NCI-H1048 (cell line): ENCODE measurements around the gene SYNDIG1.

Experiments
- DNase-seq: peaks from one replicate; lab custom pipeline; 2025; lab: John Stamatoyannopoulos, UW

SYNDIG1 gene

GRCh38 chr20:24585796-24586522 lies 116.5 kb downstream of the SYNDIG1 start:
- DNase-seq: no peak

DNA sequence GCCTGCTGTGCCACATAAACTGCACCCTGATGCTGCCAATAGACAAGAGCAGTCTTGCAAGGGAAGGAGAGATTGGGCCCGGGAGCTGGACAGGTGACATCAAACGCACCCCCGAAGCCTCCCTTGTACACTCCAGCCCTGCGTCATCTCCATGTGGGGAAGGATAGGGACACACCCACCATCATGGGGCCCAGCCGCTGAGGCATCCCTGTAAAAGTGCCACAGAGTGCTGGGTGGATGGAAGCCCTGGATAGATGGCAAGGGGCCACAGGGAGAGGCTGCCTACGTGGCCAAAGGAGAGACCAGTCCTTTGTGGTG lies 117.1 kb downstream of the SYNDIG1 start:
- DNase-seq: no peak

DNA sequence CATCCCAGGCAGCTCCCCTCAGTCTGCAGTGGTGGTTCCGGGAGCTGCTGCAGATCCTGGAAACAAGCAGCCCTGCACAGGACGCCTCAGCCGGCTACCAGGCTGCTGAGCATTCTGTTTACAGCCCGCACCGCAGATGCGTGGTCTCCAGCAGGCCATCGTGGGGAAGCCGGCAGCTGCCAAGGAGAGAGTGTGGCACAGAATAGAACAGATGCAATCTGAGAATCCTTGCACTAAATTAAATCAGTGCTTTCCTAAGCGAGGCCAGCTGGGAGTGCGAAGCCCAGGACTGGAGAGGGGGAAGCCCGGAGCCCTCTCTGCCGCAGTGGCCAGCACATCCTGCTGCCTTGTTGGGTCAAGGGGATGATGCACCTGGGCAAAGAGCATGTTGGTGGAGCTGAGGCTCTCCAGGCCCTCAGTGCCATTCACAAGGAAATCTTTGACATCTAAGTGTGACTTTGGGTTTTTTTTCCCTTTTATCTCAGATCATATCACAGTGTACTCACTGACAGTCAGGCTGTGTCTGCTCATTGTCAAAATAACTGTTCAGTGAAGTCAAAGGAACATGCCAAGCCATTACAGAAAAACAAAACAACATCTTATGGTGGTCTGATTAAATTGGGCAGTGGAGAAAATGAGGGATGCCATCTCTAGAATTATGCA lies 118.1 kb downstream of the SYNDIG1 start:
- DNase-seq: no peak

- DNase-seq: no peak
Measured at GRCh38 chr20:24588047-24588635, 118.7 kb downstream of the SYNDIG1 start.

DNA sequence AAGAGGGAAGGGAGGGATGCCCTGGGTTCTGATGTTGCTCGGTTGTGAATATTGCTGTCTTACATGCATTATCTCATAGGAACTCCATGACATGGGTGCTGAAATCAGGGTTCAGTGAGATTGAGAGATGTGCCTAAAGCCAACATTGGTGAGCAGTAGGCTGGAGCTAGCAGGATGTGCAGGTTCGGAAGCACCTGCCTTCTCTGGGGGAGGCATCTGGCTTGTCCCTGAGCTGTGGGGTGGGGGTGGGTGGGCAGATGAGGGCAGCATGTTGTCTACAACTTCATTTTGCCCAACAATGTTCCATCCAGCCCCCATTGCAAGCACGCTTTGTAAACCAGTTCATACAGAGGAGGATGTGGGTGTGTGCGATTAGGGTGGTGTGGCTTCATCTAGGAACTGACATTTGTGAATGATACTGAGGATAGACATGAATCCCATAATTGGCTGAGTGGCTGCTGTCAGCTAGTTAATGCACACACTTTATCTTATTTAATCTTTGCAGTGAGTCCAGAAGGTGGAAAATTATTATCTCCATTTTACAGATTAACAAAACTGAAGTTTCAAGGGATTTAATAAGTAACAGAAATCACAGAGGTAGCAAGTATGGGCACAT lies 119.4 kb downstream of the SYNDIG1 start:
- DNase-seq: no peak

DNA sequence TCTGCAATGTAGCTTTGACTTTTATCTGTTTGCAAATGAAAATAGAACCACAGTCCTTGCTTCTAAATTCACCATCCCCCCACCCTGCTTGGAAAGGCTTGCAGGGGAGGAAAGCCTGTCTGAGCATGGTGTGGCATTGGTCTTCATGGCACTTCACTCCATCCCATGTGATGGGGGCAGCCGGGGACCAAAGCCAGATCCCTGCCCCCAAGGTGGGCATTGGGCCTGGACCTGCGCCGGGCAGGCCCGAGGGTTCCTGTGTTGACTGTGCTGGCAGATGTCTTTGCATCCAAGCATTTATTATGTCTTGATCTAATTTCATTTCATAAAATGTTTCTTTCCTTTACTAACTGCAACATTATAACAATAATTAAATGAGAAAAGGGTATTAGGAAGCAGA lies 120.0 kb downstream of the SYNDIG1 start:
- no peak for DNase-seq

GRCh38 chr20:24589815-24590177 lies 120.4 kb downstream of the SYNDIG1 start:
- no peak for DNase-seq

DNA sequence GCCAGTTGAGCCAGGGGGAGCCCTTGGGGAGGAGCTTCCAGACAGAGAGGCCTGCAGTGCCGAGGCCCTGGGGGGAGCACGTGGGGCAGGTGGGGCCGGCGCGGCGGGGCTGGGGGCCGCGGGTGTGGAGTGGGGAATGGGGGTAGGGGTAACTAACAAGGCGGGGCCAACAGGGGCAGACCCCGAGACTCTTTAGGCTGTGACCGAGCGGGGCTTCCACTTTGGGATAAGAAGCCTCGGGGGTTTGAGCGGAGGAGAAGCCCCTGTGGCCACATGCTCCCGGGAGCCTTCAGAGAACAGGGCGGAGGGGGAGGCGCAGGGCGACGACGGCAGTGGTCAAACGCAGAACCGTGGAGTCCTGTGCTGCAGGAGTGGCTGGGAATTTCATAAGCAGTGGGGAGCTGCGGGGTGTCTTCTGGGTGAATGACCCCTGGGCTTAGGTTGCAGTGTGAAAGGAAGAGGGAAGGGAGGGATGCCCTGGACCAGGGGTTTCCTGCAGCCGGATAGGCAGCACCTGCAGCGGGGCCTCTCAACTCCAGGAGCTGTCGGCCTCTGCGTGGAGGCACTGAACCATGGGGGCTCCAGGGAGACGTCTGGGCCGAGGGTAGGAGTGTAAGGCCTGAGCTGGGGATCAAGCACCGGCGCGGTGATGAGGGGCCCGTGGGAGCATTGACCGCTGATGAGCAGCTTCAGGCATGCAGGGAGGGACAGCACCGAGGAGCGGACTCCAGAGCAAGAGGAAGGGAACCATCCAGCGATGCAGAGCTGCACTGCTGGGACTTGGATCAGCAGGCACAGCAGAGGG lies 121.0 kb downstream of the SYNDIG1 start:
- no peak for DNase-seq

GRCh38 chr20:24597051-24597450 lies 127.6 kb downstream of the SYNDIG1 start:
- no peak for DNase-seq

DNA sequence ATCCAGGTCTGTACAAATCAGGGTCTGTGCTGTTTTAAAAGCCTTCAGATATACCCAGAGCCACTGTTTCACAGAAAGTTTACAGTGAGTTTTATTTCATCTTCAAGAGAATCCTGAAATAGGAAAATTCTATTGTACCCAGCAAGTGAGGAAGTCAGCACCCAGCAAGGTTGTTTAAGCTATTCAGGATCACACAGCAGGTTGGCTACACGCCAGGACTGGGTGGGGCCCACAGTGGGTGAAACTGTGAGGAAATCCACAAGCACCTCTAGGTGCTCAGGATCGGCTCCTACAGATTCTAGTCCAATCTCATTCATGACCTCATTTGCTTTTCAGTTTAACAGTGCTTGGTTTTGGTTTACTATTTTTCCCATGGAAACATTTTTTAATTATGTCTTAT lies 128.9 kb downstream of the SYNDIG1 start:
- no peak for DNase-seq

- no peak for DNase-seq
Measured at GRCh38 chr20:24598996-24599395, 129.6 kb downstream of the SYNDIG1 start.

GRCh38 chr20:24600012-24600411 lies 130.6 kb downstream of the SYNDIG1 start:
- DNase-seq: no peak

DNA sequence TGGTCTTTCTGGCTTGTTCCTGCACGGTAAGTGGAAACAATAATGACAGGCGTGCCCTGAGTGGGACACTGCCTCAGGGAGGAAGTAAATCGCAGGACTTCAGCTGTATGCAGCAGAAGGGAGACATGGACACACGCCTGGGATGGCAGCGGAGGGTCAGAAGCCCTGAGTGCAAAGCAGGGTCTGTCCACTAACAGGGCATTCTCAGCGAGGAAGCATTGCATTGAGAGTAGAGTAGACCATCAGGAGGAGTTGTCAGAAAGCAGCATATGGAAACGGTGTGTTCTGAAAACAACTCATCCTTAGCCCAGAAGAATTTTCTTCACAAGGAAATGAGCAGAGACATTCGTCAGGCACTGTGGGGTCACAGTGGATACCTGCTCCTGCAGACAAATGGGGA lies 134.0 kb downstream of the SYNDIG1 start:
- no peak for DNase-seq

- no peak for DNase-seq
Measured at GRCh38 chr20:24604966-24605665, 135.7 kb downstream of the SYNDIG1 start.

DNA sequence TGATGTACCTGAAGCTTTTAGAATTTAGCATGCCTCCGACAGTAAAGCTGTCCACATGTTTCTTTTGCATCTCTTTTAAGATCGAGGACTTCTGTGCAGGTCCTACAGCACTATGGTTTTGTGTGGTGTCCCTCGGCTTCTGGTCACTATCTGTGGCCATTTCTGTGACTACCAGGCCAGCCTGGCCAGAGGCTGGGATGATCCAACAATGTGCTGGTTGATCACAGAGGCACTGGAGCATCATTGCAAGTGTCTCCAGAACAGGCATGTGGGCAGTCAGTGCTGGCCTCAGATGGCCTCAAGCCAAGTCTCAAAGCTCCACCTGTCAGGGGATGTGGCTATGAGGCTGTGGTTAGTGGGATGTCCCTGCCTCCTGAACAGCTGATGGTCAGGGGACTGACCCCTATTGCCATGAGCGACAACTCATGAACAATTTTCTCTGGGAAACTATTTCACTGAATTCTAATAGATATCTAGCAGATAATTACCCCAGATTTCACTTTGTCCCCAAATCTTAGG lies 136.6 kb downstream of the SYNDIG1 start:
- no peak for DNase-seq

DNA sequence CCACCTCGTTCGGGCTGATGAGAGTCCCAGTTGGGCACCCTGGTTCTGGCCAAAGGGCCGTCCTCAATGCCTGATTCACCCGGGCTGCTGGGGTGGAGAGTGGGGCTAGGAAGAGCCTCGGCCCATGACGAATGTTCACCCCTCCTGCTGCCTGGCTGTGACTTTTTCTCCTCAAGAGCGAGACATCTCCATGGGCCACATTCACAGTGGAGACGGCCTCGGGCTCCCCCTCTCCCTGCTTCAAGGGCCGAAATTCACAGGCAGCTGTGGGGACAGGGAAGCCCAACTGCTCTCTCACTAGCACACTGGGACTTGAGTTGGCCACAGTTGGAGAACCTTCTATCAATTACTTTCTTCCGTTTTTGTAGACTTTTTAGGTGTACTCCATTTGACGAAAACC lies 138.0 kb downstream of the SYNDIG1 start:
- no peak for DNase-seq

DNA sequence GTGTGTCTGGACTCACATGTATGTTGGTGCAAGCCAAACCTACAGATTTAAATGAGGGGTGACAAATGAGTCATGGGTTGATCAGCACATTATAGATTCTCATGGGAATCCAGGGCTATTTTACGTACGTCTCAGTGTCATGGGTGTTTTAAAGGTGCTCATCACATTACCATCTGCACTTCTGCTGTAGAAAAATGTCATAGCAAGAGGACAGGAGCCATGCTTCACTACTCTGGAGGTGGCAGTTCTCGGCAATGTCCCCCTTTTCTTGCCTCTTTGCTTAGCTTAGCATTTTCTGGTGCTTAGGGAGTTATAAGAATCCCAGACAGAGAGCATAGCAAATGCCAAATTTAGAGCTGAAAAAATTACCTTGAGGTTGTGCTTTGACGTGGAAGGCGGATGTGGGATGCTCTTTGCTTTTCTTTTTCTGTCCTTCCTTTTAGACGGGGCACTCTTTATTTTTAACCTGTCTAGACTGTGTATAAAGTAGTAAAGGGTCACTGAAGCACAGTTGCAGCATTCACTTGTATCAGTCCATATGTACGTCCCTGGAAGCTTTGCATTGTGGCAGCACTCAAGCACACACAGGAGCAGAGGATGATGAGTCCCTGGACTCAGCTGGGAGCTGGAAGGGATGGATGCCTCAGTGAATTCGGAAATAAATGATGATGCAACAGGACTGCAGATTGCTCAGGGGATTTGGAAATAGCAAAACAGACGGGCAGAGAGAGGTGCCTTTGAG lies 139.7 kb downstream of the SYNDIG1 start:
- DNase-seq: no peak

DNA sequence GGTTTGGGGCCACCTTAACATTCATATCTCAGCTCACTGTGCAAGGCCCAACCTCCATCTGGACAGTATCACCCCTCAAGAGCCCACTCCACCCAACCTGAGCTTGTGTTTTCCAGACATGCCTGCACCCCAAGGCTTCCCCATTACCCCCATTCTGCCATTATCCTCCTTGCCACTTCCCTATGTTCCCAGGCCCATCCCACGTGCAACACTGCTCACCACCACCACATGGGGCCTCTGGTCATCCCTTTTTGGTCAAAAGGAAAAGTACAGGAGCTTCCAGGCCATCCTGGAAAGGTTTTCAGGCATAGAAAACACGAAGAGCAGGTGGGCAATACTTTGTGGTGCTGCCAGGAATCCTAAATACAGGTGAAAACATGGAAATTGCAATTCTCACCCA lies 140.3 kb downstream of the SYNDIG1 start:
- DNase-seq: no peak

DNA sequence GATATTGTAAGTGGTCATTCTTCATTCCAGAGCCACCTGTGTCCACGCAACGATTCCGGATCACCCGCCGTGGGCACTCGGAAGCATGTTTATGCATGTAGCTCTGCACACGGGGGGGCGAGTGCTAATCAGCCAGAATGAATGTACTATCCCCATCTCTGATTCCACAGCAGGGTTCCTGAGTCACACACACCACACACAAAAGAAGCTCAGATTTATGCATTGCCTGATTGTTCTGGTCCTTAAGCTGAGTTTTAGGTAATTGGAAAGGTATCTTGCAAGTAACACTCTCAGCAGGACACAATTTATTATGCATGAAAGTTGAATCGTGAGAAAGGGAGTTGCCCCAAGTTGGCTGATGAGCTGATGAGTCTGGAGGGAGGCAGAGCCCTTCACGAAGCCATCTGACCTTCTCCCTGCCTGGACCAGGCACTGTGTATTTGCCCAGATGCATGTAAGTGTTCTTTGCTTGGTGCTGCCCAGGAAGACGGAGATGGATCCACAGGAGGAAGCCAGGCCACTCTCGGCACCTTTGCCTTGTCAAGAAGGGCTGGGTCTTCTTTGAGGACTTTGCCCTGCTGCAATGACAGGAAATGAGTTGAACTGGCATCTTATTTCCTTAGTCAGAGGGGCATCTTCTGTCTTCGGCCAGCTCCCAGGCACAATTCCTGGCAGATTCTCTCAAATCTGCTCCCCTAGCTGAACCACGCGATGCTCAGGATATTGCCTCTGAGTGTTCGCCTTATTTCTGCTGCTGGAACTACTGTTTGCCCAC lies 141.1 kb downstream of the SYNDIG1 start:
- DNase-seq: no peak
